ENCODE results near the gene NFIX.
A peak's percentile ranks its signal among the peaks of the same experiment; 100 is the strongest.
"Not testable (repeated sequence)": the region's sequence is repeated elsewhere in the genome, so short reads cannot be mapped to it uniquely, and the experiment has no call there.

The NFIX gene

GRCh38 chr19:12953799-12954611 is 41.3 kb upstream of the NFIX start:
- CTCF ChIA-PET, result interaction anchor here (4.9 kb wide), 1 partner anchor 11 kb away, joined by 30 read pairs; no protein-coding TSS in a partner anchor
- Mint-ChIP-seq H3K27ac (peak overlapping the region; percentile 84), H3K27me3 (no peaks in the 10 kb centered on the region), H3K9me3 (no peaks in the 10 kb centered on the region), H3K4me3 (no peak overlapping the region), H3K4me1 (peaks cover 44% of the 10 kb centered on the region), H3K36me3 (peaks cover 50% of the 10 kb centered on the region)
- no peak for DNase-seq

DNA sequence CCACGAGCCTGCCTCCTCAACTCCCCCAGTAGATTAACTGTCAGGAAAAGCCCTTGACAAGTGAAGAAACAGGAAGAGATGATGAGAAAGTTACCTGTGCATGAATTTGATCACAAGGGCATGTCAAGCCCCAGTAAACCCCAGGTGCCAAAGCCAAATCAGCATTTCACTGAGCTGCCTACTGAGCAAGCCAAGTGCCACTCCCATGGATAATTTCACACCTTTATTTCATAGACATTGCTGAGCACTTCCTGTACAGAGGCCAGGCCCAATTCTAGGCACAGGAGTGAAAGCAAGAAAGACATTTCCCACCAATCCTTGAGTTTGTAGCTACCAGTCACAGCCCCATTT is 40.7 kb upstream of the NFIX start:
- Mint-ChIP-seq H3K4me3 (no peak overlapping the region), H3K4me1 (peaks cover 44% of the 10 kb centered on the region), H3K9me3 (no peaks in the 10 kb centered on the region), H3K27me3 (no peaks in the 10 kb centered on the region), H3K36me3 (peaks cover 45% of the 10 kb centered on the region), H3K27ac (peak overlapping the region; percentile 84)
- DNase-seq, result no peak
- CTCF ChIA-PET, result interaction anchor here (4.9 kb wide), 1 partner anchor 10 kb away, joined by 30 read pairs; no protein-coding TSS in a partner anchor

DNA sequence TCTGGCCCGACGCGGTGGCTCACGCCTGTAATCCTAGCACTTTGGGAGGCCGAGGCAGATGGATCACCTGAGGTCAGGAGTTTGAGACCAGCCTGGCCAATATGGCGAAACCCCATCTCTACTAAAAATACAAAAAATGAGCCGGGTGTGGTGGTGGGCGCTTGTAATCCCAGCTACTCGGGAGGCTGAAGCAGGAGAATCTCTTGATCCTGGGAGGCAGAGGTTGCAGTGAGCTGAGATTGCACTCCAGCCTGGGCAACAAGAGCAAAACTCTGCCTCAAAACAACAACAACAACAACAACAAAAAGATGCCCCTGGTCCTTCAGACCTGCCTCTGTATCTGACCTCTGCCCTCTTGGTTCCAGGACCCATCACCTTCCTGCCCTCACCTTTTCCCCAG is 39.7 kb upstream of the NFIX start:
- H3K27ac Mint-ChIP-seq, result peak overlapping the region; percentile 87
- H3K9me3 Mint-ChIP-seq, DNase-seq, H3K27me3 Mint-ChIP-seq: not testable (repeated sequence)
- CTCF ChIA-PET, result interaction anchor here (0.6 to 4.9 kb wide), 4 partner anchors 9 to 1492 kb away, joined by 3 to 30 read pairs (median 5); no protein-coding TSS in a partner anchor
- peaks cover 37% of the 10 kb centered on the region for H3K4me1 Mint-ChIP-seq
- H3K36me3 Mint-ChIP-seq, result peaks cover 36% of the 10 kb centered on the region
- peak overlapping the region; percentile 84 for H3K4me3 Mint-ChIP-seq

- Mint-ChIP-seq H3K9me3 (no peaks in the 10 kb centered on the region), H3K27ac (peak overlapping the region; percentile 87), H3K36me3 (peaks cover 32% of the 10 kb centered on the region), H3K27me3 (no peaks in the 10 kb centered on the region), H3K4me3 (peak overlapping the region; percentile 84), H3K4me1 (peaks cover 35% of the 10 kb centered on the region)
- no peak for DNase-seq
- CTCF ChIA-PET, result interaction anchor here (1.0 to 4.9 kb wide), 3 partner anchors 9 to 71 kb away, joined by 3 to 30 read pairs (median 6); no protein-coding TSS in a partner anchor
These were observed 39.3 kb upstream of the NFIX start for GRCh38 chr19:12955996-12956395.

DNA sequence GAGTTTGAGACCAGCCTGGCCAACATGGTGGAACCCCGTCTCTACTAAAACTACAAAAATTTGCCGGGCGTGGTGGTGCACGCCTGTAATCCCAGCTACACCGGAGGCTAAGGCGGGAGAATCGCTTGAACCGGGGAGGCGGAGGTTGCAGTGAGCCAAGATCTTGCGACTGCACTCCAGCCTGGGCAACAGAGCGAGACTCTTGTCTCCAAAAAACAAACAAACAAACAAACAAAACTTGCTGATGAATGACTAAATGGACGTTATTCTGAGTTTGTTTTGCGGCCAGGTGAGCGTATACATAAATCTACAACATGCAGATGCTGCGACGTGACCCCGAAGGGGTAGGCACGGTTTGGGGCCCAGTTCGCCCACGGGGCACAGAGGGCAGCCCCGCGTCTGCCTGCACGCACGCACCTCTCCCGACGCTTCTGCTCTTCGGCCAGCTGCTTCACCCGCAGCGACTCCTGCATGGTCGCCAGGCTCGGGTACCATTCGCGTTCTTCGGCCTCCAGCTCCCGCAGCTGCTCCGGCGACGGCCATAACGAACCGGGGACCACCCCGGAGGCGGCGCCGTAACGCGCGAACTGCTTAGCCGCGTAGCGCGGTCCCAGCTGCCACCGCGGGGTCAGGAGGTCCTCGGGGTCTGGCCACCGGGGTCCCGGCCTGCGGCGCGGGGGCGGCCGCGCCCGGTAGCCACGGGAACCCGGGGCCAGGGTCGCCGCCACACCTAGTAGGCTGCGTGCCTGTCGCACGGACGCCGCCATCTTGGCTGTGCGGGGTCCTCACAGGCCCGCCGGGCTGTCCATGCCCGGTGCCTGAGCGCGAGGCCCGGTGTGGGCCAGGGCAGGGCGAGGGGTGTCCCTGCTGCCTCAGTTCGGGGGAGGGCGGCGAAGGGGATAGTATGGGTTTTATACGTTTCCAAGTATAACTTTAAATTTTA is 38.6 kb upstream of the NFIX start, which contains the start of gene GADD45GIP1:
GADD45GIP1 (minus strand) TSS at position 778 of the 943 bp plus-strand sequence; CDS start at position 767, 11 bp downstream.
- Mint-ChIP-seq H3K9me3 (no peaks in the 10 kb centered on the region), H3K27ac (peak within 1 kb of the TSS; percentile 93)

DNA sequence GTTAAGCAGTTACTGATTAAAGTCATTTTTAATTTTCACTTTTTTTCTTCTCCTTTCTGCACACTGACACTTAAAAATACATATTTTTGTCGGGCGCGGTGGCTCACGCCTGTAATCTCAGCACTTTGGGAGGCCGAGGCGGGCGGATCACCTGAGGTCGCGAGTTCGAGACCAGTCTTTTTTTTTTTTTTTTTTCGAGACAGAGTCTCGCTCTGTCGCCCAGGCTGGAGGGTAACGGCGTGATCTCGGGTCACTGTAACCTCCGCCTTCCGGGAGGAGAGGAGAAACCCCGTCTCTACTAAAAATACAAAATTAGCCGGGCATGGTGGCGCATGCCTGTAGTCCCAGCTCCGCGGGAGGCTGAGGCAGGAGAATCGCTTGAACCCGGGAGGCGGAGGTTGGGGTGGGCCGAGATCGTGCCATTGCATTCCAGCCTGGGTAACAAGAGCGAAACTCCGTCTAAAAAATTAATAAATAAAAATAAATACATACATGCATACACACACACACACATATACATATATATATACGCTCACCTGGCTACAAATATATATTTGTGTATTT is 37.8 kb upstream of the NFIX start:
- not testable (repeated sequence) for DNase-seq, H3K9me3 Mint-ChIP-seq, H3K27me3 Mint-ChIP-seq
- Mint-ChIP-seq H3K36me3 (peaks cover 20% of the 10 kb centered on the region), H3K4me1 (peaks cover 35% of the 10 kb centered on the region), H3K4me3 (peak overlapping the region; percentile 86), H3K27ac (peak overlapping the region; percentile 93)
- CTCF ChIA-PET, result interaction anchor here (0.6 to 4.9 kb wide), 2 partner anchors 8 to 25 kb away, joined by 5 to 30 read pairs; no protein-coding TSS in a partner anchor

More for the DNA sequence above, 38.6 kb upstream of the NFIX start, which contains the start of gene GADD45GIP1:
- H3K27me3 Mint-ChIP-seq, result no peaks in the 10 kb centered on the region
- H3K36me3 Mint-ChIP-seq, result peaks cover 24% of the 10 kb centered on the region
- peaks cover 35% of the 10 kb centered on the region for H3K4me1 Mint-ChIP-seq
- H3K4me3 Mint-ChIP-seq, result peak within 1 kb of the TSS; percentile 86
- CTCF ChIA-PET, result interaction anchor here (0.6 to 4.9 kb wide), 4 partner anchors 8 to 72 kb away, joined by 3 to 30 read pairs (median 6); no protein-coding TSS in a partner anchor
- peak; percentile 88 for DNase-seq

- Mint-ChIP-seq H3K36me3 (peaks cover 8% of the 10 kb centered on the region), H3K27me3 (peaks cover 18% of the 10 kb centered on the region), H3K9me3 (no peaks in the 10 kb centered on the region), H3K27ac (no peak overlapping the region), H3K4me3 (no peak overlapping the region), H3K4me1 (peaks cover 27% of the 10 kb centered on the region)
- CTCF ChIA-PET, result no interaction called here
- no peak for DNase-seq
These were observed 35.8 kb upstream of the NFIX start for GRCh38 chr19:12959481-12959880.

DNA sequence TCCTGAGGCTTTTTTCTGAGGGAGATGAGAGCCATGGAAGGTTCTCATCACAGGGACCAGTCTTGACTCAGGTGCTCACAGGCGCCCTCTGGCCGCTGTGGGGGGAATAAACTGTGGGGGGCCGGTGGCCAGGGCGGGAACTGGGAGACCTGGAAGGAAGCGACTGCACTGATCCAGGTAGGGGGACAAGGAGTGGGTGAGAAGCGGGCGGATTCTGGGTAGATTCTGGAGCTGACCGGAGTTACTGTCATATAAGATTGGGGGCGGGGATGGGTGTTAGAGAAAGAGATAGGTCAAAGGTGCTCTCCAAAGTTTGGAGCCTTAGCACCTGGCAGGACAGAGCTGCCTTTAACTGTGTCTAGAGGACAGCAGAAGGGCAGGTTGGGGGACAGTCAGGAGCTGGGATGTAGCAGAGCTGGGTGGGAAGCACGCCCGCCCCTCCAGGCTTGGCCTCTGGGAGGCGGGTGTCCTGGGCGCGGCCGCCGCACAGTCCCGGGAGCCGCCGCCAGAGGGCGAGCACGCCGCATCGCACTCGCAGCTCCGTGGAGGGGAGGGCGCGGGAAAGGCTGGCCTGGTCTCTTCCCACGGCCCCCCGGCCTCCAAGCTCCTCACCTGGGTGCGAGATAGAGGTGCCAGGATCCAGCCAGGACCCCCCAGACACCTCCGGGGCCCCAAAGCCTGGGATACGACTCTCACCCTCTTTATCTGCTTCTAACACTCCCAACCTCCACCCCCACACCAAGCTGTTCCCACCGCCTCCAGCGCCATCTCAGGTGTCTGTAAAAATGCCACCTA is 30.1 kb upstream of the NFIX start:
- peaks cover 10% of the 10 kb centered on the region for H3K4me1 Mint-ChIP-seq
- peak; percentile 87 for DNase-seq
- peaks cover 28% of the 10 kb centered on the region for H3K27me3 Mint-ChIP-seq
- CTCF ChIA-PET, result interaction anchor here (0.6 to 5.6 kb wide), 55 partner anchors 10 to 287 kb away, joined by 3 to 104 read pairs (median 4); partner anchors contain the start of genes DNASE2, FARSA, GADD45GIP1 and GCDH
- peak overlapping the region; percentile 90 for H3K4me3 Mint-ChIP-seq
- H3K27ac Mint-ChIP-seq, result peak overlapping the region; percentile 89
- H3K9me3 Mint-ChIP-seq, result no peaks in the 10 kb centered on the region
- no peaks in the 10 kb centered on the region for H3K36me3 Mint-ChIP-seq

GRCh38 chr19:12965812-12966135 is 29.5 kb upstream of the NFIX start:
- peaks cover 33% of the 10 kb centered on the region for H3K27me3 Mint-ChIP-seq
- H3K27ac Mint-ChIP-seq, result no peak overlapping the region

GRCh38 chr19:12967907-12968306 is 27.4 kb upstream of the NFIX start:
- peaks cover 26% of the 10 kb centered on the region for H3K27me3 Mint-ChIP-seq
- H3K9me3 Mint-ChIP-seq, result no peaks in the 10 kb centered on the region
- CTCF ChIA-PET, result interaction anchor here (0.8 to 5.6 kb wide), 6 partner anchors 9 to 128 kb away, joined by 3 to 104 read pairs (median 4); no protein-coding TSS in a partner anchor
- H3K4me1 Mint-ChIP-seq, result peaks cover 10% of the 10 kb centered on the region
- H3K27ac Mint-ChIP-seq, result no peak overlapping the region
- no peak overlapping the region for H3K4me3 Mint-ChIP-seq
- DNase-seq, result no peak
- no peaks in the 10 kb centered on the region for H3K36me3 Mint-ChIP-seq

More at GRCh38 chr19:12965812-12966135, 29.5 kb upstream of the NFIX start:
- no peak for DNase-seq
- Mint-ChIP-seq H3K9me3 (no peaks in the 10 kb centered on the region), H3K4me1 (peaks cover 10% of the 10 kb centered on the region), H3K36me3 (no peaks in the 10 kb centered on the region), H3K4me3 (peak overlapping the region; percentile 61)
- CTCF ChIA-PET, result interaction anchor here (0.6 to 5.6 kb wide), 54 partner anchors 11 to 696 kb away, joined by 3 to 104 read pairs (median 4); partner anchors contain the start of genes DNASE2, FARSA, GADD45GIP1 and GCDH

DNA sequence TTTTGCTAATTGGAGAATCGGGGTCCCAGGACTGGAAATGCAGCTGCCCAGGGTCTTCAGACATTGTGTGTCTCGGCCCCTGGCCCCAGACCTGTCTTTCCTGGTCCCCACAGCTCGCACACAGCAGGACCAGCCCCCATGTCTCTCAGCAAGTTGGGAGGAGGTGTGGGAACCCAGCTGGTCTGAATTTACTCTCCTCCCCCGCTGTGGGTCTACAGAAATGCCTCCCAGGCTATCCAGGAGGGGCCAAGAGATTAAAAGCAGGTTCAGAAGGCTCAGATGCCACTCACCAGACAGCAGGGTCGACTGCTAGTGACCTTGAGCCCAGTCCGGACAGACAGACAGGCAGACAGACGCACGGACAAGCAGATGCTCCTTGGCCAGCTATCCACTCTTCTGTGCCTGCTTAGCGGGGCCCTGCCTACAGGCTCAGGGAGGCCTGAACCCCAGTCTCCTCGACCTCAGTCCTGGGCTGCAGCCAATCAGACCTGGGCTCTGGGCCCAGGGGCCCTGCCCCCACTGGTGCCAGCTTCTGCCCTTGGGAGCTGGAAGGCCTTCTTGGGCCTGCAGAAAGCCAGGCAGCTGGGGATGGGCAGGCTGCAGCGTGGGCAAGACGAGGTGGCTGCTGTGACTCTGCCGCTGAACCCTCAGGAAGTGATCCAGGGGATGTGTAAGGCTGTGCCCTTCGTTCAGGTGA is 25.8 kb upstream of the NFIX start, which contains the start of gene DAND5:
DAND5 (plus strand) TSS at position 285 of the 697 bp plus-strand sequence; CDS start at position 370, 85 bp downstream.
- H3K36me3 Mint-ChIP-seq, result no peaks in the 10 kb centered on the region
- H3K27me3 Mint-ChIP-seq, result peaks cover 30% of the 10 kb centered on the region
- CTCF ChIA-PET, result no interaction called here
- no peak for DNase-seq
- no peak within 1 kb of the TSS for H3K4me3 Mint-ChIP-seq
- H3K4me1 Mint-ChIP-seq, result peaks cover 10% of the 10 kb centered on the region
- H3K9me3 Mint-ChIP-seq, result no peaks in the 10 kb centered on the region
- H3K27ac Mint-ChIP-seq, result no peak within 1 kb of the TSS

- peaks cover 5% of the 10 kb centered on the region for H3K4me1 Mint-ChIP-seq
- H3K9me3 Mint-ChIP-seq, result no peaks in the 10 kb centered on the region
- peaks cover 32% of the 10 kb centered on the region for H3K27me3 Mint-ChIP-seq
- H3K36me3 Mint-ChIP-seq, result no peaks in the 10 kb centered on the region
- H3K27ac Mint-ChIP-seq, result no peak overlapping the region
- no peak overlapping the region for H3K4me3 Mint-ChIP-seq
- no peak for DNase-seq
- CTCF ChIA-PET, result no interaction called here
These were observed 25.0 kb upstream of the NFIX start for GRCh38 chr19:12970070-12970820.
